Skeletal muscle tissue (tissue), 4 donors: Measurements from ENCODE around the gene PRPH. TPM values are rescaled to one million over a fixed set of nuclear protein-coding genes. Genes with fewer than 3 reads are reported as not detected.

ENCODE experiments used
- H3K27ac ChIP-seq: one replicate; pipeline ENCODE4 v1.7.0; 2013; ENCODE audit warnings: mild to moderate bottlenecking, low read depth, low read length, inconsistent platforms
- H3K27me3 ChIP-seq, 3 donors: one replicate each; pipeline ENCODE4 v1.7.0; 2013; ENCODE audit warnings: low read length in 3 of 3; ENCODE audit not compliant: control insufficient read depth in 3 of 3, insufficient read depth in 3 of 3
- H3K36me3 ChIP-seq, 3 donors: one replicate each; pipeline ENCODE4 v1.7.0; 2013; ENCODE audit warnings: low read length in 3 of 3; ENCODE audit not compliant: control insufficient read depth in 3 of 3, insufficient read depth in 3 of 3
- H3K4me1 ChIP-seq, 3 donors: one replicate each; pipeline ENCODE4 v1.7.0; 2013; ENCODE audit warnings: low read length in 3 of 3, mild to moderate bottlenecking in 3 of 3; ENCODE audit not compliant: control insufficient read depth in 3 of 3, insufficient read depth in 3 of 3
- H3K4me3 ChIP-seq, 3 donors: one replicate each; pipeline ENCODE4 v1.7.0; 2013; ENCODE audit warnings: low read length in 3 of 3
- H3K9ac ChIP-seq, 3 donors: one replicate each; pipeline ENCODE4 v1.7.0; 2013; ENCODE audit warnings: low read length in 3 of 3, mild to moderate bottlenecking in 3 of 3, moderate library complexity in 2 of 3, low read depth in 1 of 3
- H3K9me3 ChIP-seq, 3 donors: one replicate each; pipeline ENCODE4 v1.7.0; 2013; ENCODE audit warnings: low read length in 3 of 3; ENCODE audit not compliant: control insufficient read depth in 3 of 3
- total RNA-seq: library from RNA; depleted of rRNA; stranded (reverse); fragments of >200 nt; gene quantifications from one replicate; pipeline ENCODE4 v1.2.3, GENCODE V29; 2014
- donor health status: Osteomylitis.

The PRPH gene
- total RNA-seq, 1 donor from 2014 or later: 2.6 TPM

DNA sequence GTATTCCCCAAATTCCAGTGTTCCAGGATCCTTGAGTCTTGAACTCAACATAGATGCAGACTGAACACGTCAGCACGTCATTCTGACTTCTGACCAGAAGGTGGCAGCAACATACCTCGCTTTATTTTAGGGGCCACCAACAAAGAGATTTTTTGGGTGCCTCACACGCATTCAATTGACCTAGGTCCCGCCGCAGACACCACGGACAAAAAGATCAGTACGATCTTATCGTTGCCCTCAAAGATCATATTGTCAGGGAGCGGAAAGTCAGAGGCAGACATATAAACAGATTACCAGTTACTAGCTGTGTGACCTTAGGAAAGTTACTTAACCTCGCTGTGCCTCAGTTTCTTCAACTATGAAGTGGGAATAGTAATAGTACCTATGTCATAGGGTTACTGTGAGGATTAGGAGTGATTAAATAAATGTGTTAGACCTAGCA lies 6.5 kb upstream of the PRPH start:
- H3K4me3 ChIP-seq: no peak overlapping the region
- peaks cover 0 to 5% (median under 1%) of the 10 kb centered on the region in 3 donors for H3K4me1 ChIP-seq
- no peak overlapping the region for H3K9ac ChIP-seq
- no peaks in the 10 kb centered on the region for H3K36me3 ChIP-seq
- no peaks in the 10 kb centered on the region for H3K9me3 ChIP-seq
- no peak overlapping the region for H3K27ac ChIP-seq
- H3K27me3 ChIP-seq: peaks cover 8 to 22% (median 10%) of the 10 kb centered on the region in 3 donors

DNA sequence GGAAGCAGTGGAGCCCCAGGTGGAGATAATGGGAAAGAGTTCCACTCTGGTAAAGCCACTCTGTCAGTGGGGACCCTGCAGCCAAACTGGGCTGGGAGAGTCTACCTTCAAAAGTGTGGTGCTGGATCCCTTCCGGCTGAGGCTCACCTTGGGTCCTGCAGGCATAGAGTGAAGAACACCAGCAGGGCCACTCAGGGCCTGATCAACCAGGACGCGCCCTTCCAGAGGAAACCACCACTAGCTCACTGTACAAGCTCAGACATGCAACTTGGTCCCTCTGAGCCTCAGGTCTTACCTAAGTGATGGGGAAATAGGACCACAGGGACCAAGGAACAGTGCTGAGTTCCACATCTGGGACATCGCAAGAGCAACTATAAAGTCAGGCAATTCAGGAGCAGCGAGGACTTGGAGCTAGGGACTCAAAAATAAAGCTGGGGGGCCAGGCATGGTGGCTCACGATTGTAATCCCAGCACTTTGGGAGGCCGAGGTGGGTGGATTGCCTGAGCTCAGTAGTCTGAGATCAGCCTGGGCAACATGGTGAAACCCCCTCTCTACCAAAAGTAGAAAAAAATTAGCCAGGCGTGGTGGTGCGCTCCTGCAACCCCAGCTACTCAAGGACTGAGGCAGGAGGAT lies 5.9 kb upstream of the PRPH start:
- Histone ChIP-seq H3K4me1 (peaks cover 0 to 6% (median 4%) of the 10 kb centered on the region in 3 donors), H3K9me3 (no peaks in the 10 kb centered on the region), H3K27ac (no peak overlapping the region), H3K36me3 (no peaks in the 10 kb centered on the region), H3K4me3 (no peak overlapping the region), H3K27me3 (peaks cover 2 to 18% (median 4%) of the 10 kb centered on the region in 3 donors), H3K9ac (no peak overlapping the region)

DNA sequence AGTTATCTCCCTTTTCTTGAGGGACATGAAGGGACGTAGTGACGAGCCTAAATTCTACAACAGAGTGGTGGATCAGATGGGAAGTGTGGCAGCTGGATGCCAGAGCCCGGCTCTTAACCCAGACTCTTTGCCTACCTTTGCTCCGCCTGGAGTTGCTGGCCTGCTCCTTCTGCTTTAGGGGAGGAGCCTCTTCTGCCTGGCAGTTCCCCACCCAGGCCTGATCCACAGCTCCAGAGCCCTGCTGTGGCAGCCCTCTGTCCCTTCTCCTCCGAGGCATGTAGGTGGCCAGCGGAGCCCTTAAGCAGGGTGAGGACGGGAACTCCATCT lies 2.3 kb upstream of the PRPH start:
- Histone ChIP-seq H3K9me3 (no peaks in the 10 kb centered on the region), H3K4me1 (peaks cover 10 to 14% (median 12%) of the 10 kb centered on the region in 3 donors), H3K36me3 (no peaks in the 10 kb centered on the region), H3K9ac (no peak overlapping the region), H3K27me3 (peaks cover 27 to 34% (median 33%) of the 10 kb centered on the region in 3 donors), H3K27ac (no peak overlapping the region), H3K4me3 (no peak overlapping the region)

DNA sequence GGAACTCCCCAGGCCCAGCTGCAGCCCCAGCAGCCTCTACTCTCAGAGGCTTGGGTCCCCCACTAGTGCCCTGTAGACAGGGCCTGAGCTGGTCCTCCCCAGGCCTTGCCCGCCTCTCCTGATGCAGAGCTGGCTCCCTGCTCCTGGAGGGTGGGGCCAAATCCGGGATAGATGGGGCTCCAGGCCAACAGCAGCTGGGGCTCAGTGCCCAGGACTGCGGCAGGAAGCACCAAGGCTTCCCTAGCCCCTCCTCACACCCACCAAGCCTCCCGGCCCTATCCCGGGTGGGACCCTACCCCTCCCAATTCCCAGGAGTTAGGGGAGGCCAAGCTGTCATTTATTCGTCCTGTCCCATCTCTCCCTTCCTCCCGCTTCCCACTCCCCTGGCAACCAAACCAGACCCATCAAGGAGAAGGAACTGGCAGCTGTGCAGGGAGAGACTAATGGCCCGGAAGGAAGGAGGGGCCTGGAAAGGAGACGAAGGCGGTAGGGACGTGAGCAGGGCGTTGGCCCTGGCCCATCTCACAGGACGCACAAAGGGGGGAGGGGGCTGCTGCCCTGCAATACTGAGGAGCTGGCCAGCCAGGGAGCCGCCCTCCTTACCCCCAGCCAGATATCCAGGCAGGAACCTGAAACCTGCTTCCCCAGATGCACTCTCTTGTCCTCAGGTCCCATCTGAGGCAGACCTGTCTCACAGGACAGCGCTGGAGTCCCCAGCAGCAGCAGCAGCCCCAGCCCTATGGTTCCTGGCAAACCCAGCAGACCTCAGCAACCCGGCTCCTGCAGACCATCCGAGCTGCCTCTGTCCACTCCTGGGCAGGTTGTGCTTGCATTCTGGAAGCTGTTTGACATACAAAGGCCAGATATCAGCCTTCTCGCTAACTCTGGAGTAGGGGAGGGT lies 1.6 kb upstream of the PRPH start:
- peaks cover 33 to 39% (median 37%) of the 10 kb centered on the region in 3 donors for H3K27me3 ChIP-seq
- H3K4me1 ChIP-seq: peaks cover 10 to 14% (median 12%) of the 10 kb centered on the region in 3 donors
- no peak overlapping the region for H3K9ac ChIP-seq
- no peaks in the 10 kb centered on the region for H3K36me3 ChIP-seq
- H3K9me3 ChIP-seq: no peaks in the 10 kb centered on the region
- no peak overlapping the region for H3K4me3 ChIP-seq
- H3K27ac ChIP-seq: no peak overlapping the region

DNA sequence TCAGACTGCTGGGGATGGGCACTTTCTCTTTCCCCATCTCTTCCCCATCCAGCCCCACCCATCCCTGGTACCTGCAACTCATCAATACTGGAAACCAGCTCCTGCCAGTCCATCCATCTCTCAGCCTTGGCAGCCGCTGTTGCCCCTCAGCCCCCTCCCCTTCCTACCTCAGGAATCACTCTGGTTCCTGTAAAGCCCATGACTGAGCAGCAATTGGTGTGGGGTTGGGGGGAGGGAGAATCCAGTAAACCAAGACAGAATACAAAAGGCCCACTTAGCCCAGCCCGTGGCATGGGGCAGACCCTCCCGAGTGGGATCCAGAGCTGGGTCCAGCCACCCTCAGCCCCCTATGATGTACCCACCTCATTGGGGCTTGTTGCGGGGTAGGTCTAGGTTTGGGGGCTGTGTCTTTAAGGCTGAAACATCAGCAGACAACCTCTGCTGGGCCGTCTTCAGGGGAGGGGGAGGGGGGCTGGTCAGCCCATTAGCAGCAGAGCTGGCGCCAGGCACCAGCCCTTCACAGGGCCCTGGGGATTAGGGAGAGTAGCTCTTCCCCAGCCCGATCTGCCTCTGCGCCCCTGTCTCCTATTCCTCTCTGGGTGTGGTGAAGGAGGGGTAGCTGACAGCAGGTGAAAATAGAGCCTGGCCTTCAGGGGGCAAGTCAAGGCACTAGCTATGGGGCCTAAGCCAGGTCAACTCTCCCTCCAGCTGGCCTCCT lies 702 bp upstream of the PRPH start:
- Histone ChIP-seq H3K9ac (no peak overlapping the region), H3K27ac (no peak overlapping the region), H3K27me3 (peaks cover 39 to 43% (median 42%) of the 10 kb centered on the region in 3 donors), H3K36me3 (no peaks in the 10 kb centered on the region), H3K4me3 (no peak overlapping the region), H3K9me3 (no peaks in the 10 kb centered on the region), H3K4me1 (peaks cover 10 to 14% (median 12%) of the 10 kb centered on the region in 3 donors)

GRCh38 chr12:49294804-49295081 lies 204 bp upstream of the PRPH start:
- Histone ChIP-seq H3K9ac (no peak overlapping the region), H3K4me1 (peaks cover 10 to 14% (median 12%) of the 10 kb centered on the region in 3 donors), H3K4me3 (no peak overlapping the region), H3K36me3 (no peaks in the 10 kb centered on the region), H3K27ac (no peak overlapping the region), H3K27me3 (peaks cover 39 to 43% (median 42%) of the 10 kb centered on the region in 3 donors), H3K9me3 (no peaks in the 10 kb centered on the region)

DNA sequence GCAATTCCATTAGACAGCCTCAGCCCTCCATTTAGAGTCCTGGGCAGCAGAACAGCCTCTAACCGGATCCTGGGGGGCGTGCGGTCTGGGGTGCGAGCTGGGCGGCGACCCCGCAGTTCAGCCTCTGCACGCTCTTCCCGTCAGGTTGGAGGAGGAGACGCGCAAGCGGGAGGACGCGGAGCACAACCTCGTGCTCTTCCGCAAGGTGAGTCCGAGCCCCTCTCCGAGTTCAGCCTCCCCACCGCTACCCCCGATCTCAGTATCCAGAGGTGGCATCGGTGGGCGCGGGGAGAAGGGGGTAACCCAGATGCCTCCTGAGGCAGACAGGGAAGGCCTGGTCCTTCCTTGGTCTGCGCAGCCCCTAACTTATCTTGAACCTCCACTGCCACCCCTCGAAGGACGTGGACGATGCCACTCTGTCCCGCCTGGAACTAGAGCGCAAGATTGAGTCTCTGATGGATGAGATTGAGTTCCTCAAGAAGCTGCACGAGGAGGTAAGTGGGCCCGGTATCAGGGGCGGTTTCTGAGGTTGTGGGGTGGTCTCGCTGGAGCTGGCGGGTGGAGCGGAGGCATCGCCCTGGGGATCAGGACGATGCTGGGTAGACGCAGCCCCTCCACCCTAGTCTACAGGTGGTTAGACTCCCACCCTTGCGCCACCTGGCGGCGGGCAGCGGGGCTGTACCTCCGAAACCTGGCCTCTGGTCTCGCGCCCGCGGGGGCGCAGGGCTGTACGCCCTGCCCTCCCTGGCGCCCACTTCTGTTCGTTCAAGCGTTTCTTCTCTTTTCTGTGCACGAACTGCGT lies 1.3 kb downstream of the PRPH start:
- no peak overlapping the region for H3K27ac ChIP-seq
- peaks cover 39 to 51% (median 42%) of the 10 kb centered on the region in 3 donors for H3K27me3 ChIP-seq
- H3K4me3 ChIP-seq: peak overlapping the region in 1 of 3 donors; percentile 54

DNA sequence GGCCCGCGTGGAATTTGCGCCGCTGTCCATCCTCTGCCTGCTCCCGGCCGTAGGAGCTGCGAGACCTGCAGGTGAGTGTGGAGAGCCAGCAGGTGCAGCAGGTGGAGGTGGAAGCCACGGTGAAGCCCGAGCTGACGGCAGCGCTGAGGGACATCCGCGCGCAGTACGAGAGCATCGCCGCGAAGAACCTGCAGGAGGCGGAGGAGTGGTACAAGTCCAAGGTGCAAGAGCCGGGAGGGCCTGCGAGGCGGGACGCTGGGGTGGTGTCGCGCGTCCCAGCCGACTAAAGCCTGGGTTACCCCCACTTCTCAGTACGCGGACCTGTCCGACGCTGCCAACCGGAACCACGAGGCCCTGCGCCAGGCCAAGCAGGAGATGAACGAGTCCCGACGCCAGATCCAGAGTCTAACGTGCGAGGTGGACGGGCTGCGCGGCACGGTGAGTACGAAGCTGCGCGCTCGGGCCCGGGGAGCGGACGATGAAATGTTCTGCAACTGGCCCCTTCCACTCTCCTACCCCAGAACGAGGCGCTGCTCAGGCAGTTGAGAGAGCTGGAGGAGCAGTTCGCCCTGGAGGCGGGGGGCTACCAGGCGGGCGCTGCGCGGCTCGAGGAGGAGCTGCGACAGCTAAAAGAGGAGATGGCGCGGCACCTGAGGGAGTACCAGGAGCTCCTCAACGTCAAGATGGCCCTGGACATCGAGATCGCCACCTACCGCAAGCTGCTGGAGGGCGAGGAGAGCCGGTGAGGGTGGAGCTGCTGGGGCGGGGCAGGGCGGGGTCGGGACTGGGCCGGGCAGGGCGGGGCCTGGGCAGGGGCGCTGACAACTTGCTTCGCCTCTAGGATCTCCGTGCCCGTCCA lies 2.1 kb downstream of the PRPH start:
- Histone ChIP-seq H3K4me3 (peak overlapping the region; percentile 43 to 54 (median 51)), H3K9ac (peak overlapping the region in 1 of 3 donors; percentile 3), H3K27ac (no peak overlapping the region), H3K9me3 (no peaks in the 10 kb centered on the region), H3K4me1 (peaks cover 10 to 14% (median 12%) of the 10 kb centered on the region in 3 donors), H3K27me3 (peaks cover 42 to 51% (median 43%) of the 10 kb centered on the region in 3 donors), H3K36me3 (no peaks in the 10 kb centered on the region)

More for the DNA sequence above, 1.3 kb downstream of the PRPH start:
- Histone ChIP-seq H3K9me3 (no peaks in the 10 kb centered on the region), H3K36me3 (no peaks in the 10 kb centered on the region), H3K9ac (no peak overlapping the region), H3K4me1 (peaks cover 10 to 14% (median 12%) of the 10 kb centered on the region in 3 donors)

- Histone ChIP-seq H3K9me3 (no peaks in the 10 kb centered on the region), H3K4me1 (peaks cover 10 to 14% (median 12%) of the 10 kb centered on the region in 3 donors), H3K4me3 (no peak overlapping the region), H3K36me3 (no peaks in the 10 kb centered on the region), H3K9ac (no peak overlapping the region), H3K27me3 (peaks cover 42 to 51% (median 43%) of the 10 kb centered on the region in 3 donors), H3K27ac (no peak overlapping the region)
Observed at GRCh38 chr12:49297695-49298060, 2.7 kb downstream of the PRPH start.
